Neural progenitor cell (in vitro differentiated cells): ENCODE measurements around the gene IGF1. TPM values are rescaled to one million over a fixed set of nuclear protein-coding genes. Genes with fewer than 3 reads are reported as not detected.

Source experiments
- DNase-seq: peaks from one replicate; pipeline ENCODE4 v3.0.0-alpha.2; 2016; ENCODE audit warnings: low spot score
- H2AFZ ChIP-seq: fragments of 200-600 bp; sonication (generic); replicated peaks from 2 replicates; pipeline ENCODE4 v1.6.1; 2016; ENCODE audit warnings: antibody characterized with exemption
- H3F3A ChIP-seq: fragments of 200-600 bp; sonication (generic); 2 replicates; pipeline ENCODE4 v1.6.1; 2016; ENCODE audit warnings: antibody characterized with exemption, low read depth
- H3K27ac ChIP-seq: fragments of 200-600 bp; sonication (generic); 2 replicates; pipeline ENCODE4 v1.5.1; 2016; ENCODE audit warnings: mild to moderate bottlenecking
- H3K27me3 ChIP-seq: fragments of 200-600 bp; sonication (generic); 2 replicates; pipeline ENCODE4 v1.6.1; 2016; ENCODE audit warnings: mild to moderate bottlenecking, moderate library complexity
- H3K36me3 ChIP-seq: fragments of 200-600 bp; sonication (generic); 2 replicates; pipeline ENCODE4 v1.5.1; 2016
- H3K4me1 ChIP-seq: fragments of 200-600 bp; sonication (generic); 2 replicates; pipeline ENCODE4 v1.6.1; 2016; ENCODE audit warnings: mixed run types
- H3K4me2 ChIP-seq: fragments of 200-600 bp; sonication (generic); 2 replicates; pipeline ENCODE4 v1.6.1; 2016
- H3K4me3 ChIP-seq: fragments of 200-600 bp; sonication (generic); 2 replicates; pipeline ENCODE4 v1.5.1; 2016
- H3K79me2 ChIP-seq: fragments of 200-600 bp; sonication (generic); 2 replicates; pipeline ENCODE4 v1.6.1; 2016; ENCODE audit warnings: low read depth
- H3K9ac ChIP-seq: fragments of 200-600 bp; sonication (generic); 2 replicates; pipeline ENCODE4 v1.6.1; 2016
- H3K9me3 ChIP-seq: fragments of 200-600 bp; sonication (generic); 2 replicates; pipeline ENCODE4 v1.5.1; 2016; ENCODE audit warnings: low read depth
- H4K20me1 ChIP-seq: fragments of 200-600 bp; sonication (generic); 2 replicates; pipeline ENCODE4 v1.6.1; 2016; ENCODE audit warnings: low read depth
- H3K27ac Mint-ChIP-seq: 3 replicates; pipeline ENCODE4 v1.8.0; 2021; ENCODE audit warnings: mixed read lengths
- H3K27me3 Mint-ChIP-seq: 2 replicates; pipeline ENCODE4 v1.8.0; 2022; ENCODE audit warnings: low read depth, mild to moderate bottlenecking, inconsistent platforms, moderate library complexity, mixed read lengths; ENCODE audit not compliant: insufficient read depth
- H3K36me3 Mint-ChIP-seq: 3 replicates; pipeline ENCODE4 v1.8.0; 2021; ENCODE audit warnings: mixed read lengths
- H3K4me1 Mint-ChIP-seq: 3 replicates; pipeline ENCODE4 v1.8.0; 2021; ENCODE audit warnings: mixed read lengths
- H3K4me3 Mint-ChIP-seq: 3 replicates; pipeline ENCODE4 v1.8.0; 2021; ENCODE audit warnings: mild to moderate bottlenecking, moderate library complexity, mixed read lengths
- H3K9me3 Mint-ChIP-seq: 3 replicates; pipeline ENCODE4 v1.8.0; 2020; ENCODE audit warnings: mixed read lengths
- EZH2 ChIP-seq: fragments of 200-600 bp; sonication (generic); IDR thresholded peaks from 2 replicates; pipeline ENCODE4 v1.6.1; 2017; ENCODE audit warnings: antibody characterized with exemption, mild to moderate bottlenecking, moderate library complexity
- EZH2phosphoT487 ChIP-seq: fragments of 200-600 bp; sonication (generic); IDR thresholded peaks from 2 replicates; pipeline ENCODE4 v1.6.1; 2017; ENCODE audit warnings: antibody characterized with exemption
- total RNA-seq: library from RNA; depleted of rRNA; stranded (reverse); fragments of >200 nt; gene quantifications from 2 replicates; pipeline ENCODE4 v1.2.3, GENCODE V29; 2015; ENCODE audit warnings: low replicate concordance
- TF ChIP-seq, protein P1 (sequence below): fragments of 200-600 bp; sonication (generic); IDR thresholded peaks from 2 replicates; pipeline ENCODE4 v1.5.1; 2017; ENCODE audit warnings: antibody characterized with exemption, mild to moderate bottlenecking

The IGF1 gene
- total RNA-seq, 1 donor from 2014 or later: not detected

DNA sequence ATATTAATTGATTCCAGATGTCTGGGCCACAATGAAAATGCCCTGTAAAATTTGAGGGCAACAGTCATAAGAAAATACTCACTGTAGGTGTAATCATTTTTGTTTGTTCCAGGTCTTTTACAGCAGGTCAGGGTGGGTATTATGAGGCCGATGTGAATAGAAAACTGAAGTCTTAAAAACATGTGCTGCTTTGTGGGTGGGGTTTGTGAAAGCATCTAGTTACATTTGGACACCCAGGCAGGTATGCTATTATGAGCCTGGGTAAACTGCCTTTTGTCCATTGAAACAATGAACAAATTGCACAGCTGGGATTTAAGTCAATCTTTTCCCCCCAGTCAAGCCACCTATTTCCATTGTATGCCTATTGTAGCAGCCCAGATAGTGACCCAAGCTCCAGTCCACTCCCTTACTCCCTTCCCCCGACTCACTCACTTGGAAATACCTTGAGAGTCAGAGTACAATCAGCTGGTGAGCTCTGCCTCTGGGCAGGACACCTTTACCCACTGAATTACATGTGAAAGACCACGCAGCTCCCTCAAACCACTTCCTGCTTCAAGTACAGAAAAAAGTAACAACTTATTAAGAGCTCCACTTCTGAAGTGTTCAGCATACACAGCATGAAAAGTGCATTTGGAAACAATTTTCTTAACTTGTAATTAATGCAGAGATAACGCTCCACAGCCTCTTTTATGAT, 1.8 kb downstream of the IGF1 start:
- H3K4me1 Mint-ChIP-seq: no peaks in the 10 kb centered on the region
- Histone ChIP-seq H3K4me2 (peak overlapping the region; percentile 43), H3K27me3 (no peaks in the 10 kb centered on the region), H3K27ac (no peak overlapping the region), H2AFZ (no peak overlapping the region), H3F3A (no peaks in the 10 kb centered on the region), H3K9ac (no peak overlapping the region), H3K4me3 (no peak overlapping the region), H3K79me2 (no peaks in the 10 kb centered on the region), H3K9me3 (no peaks in the 10 kb centered on the region), H4K20me1 (no peaks in the 10 kb centered on the region), H3K36me3 (no peaks in the 10 kb centered on the region), H3K4me1 (peaks cover 24% of the 10 kb centered on the region)
- H3K27ac Mint-ChIP-seq: no peak overlapping the region
- H3K36me3 Mint-ChIP-seq: no peaks in the 10 kb centered on the region
- no peaks in the 10 kb centered on the region for H3K27me3 Mint-ChIP-seq
- no peaks in the 10 kb centered on the region for H3K9me3 Mint-ChIP-seq
- H3K4me3 Mint-ChIP-seq: no peak overlapping the region
- TF ChIP-seq EZH2: no peak
- TF ChIP-seq, protein P1, sequence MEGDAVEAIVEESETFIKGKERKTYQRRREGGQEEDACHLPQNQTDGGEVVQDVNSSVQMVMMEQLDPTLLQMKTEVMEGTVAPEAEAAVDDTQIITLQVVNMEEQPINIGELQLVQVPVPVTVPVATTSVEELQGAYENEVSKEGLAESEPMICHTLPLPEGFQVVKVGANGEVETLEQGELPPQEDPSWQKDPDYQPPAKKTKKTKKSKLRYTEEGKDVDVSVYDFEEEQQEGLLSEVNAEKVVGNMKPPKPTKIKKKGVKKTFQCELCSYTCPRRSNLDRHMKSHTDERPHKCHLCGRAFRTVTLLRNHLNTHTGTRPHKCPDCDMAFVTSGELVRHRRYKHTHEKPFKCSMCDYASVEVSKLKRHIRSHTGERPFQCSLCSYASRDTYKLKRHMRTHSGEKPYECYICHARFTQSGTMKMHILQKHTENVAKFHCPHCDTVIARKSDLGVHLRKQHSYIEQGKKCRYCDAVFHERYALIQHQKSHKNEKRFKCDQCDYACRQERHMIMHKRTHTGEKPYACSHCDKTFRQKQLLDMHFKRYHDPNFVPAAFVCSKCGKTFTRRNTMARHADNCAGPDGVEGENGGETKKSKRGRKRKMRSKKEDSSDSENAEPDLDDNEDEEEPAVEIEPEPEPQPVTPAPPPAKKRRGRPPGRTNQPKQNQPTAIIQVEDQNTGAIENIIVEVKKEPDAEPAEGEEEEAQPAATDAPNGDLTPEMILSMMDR: no peak
- TF ChIP-seq EZH2phosphoT487: no peak
- peak; percentile 64 for DNase-seq

GRCh38 chr12:102475355-102475754, 5.0 kb downstream of the IGF1 start:
- Mint-ChIP-seq H3K4me1 (no peaks in the 10 kb centered on the region), H3K4me3 (no peak overlapping the region), H3K9me3 (no peaks in the 10 kb centered on the region), H3K27me3 (no peaks in the 10 kb centered on the region), H3K27ac (no peak overlapping the region), H3K36me3 (no peaks in the 10 kb centered on the region)
- no peak overlapping the region for H3K27ac ChIP-seq
- H3K4me2 ChIP-seq: no peak overlapping the region
- H4K20me1 ChIP-seq: no peaks in the 10 kb centered on the region
- no peaks in the 10 kb centered on the region for H3K36me3 ChIP-seq
- no peak overlapping the region for H2AFZ ChIP-seq
- no peaks in the 10 kb centered on the region for H3K9me3 ChIP-seq
- H3K27me3 ChIP-seq: no peaks in the 10 kb centered on the region
- no peak overlapping the region for H3K9ac ChIP-seq
- H3F3A ChIP-seq: no peaks in the 10 kb centered on the region
- H3K79me2 ChIP-seq: no peaks in the 10 kb centered on the region
- H3K4me3 ChIP-seq: no peak overlapping the region
- no peak for TF ChIP-seq EZH2phosphoT487
- TF ChIP-seq, protein P1: no peak
- H3K4me1 ChIP-seq: peaks cover 17% of the 10 kb centered on the region
- no peak for DNase-seq

DNA sequence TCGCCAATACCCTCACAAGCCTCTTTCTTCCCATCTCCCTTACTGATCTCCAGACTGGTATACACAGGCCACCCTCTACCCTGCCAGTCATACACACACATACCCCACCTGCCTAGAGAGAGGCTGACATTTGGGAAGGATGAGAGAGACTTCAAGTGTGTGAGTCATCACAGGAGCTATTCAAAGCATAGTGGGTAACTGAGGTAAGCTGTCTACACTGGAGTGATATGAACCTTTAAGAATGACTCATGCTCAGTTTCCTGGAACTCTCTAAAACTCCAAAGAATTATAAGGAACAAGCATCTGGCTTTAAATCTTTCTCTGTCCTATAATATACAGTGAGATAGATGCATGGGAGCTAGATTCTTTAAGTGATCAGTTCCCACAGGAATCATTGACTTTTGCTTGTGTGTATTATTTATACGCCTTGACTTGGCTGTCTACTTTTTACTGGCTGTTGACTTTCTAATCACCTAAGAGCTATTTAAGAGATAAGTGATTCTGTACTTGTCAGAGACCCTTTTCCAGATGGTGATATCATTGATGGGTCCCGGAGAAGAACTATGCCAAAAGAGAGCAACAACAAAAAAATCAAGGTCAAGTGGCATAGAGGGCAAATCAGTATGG, 5.8 kb downstream of the IGF1 start:
- H3K27me3 Mint-ChIP-seq: no peaks in the 10 kb centered on the region
- H3K4me1 ChIP-seq: peaks cover 15% of the 10 kb centered on the region
- DNase-seq: no peak
- no peak overlapping the region for H3K4me3 ChIP-seq
- no peak overlapping the region for H3K4me2 ChIP-seq
- H3K79me2 ChIP-seq: no peaks in the 10 kb centered on the region
- no peaks in the 10 kb centered on the region for H3K36me3 ChIP-seq
- H4K20me1 ChIP-seq: no peaks in the 10 kb centered on the region
- no peaks in the 10 kb centered on the region for H3K4me1 Mint-ChIP-seq
- no peaks in the 10 kb centered on the region for H3K9me3 ChIP-seq
- no peaks in the 10 kb centered on the region for H3K27me3 ChIP-seq
- no peaks in the 10 kb centered on the region for H3F3A ChIP-seq
- no peaks in the 10 kb centered on the region for H3K36me3 Mint-ChIP-seq
- no peak overlapping the region for H2AFZ ChIP-seq
- no peak overlapping the region for H3K9ac ChIP-seq
- no peak overlapping the region for H3K27ac ChIP-seq
- no peaks in the 10 kb centered on the region for H3K9me3 Mint-ChIP-seq
- TF ChIP-seq EZH2 (no peak), EZH2phosphoT487 (no peak)
- TF ChIP-seq, protein P1: no peak
- no peak overlapping the region for H3K27ac Mint-ChIP-seq
- no peak overlapping the region for H3K4me3 Mint-ChIP-seq
